Muscle of arm (tissue), 14 donors: ENCODE measurements around the gene ZSCAN12. TPM values are rescaled to one million over a fixed set of nuclear protein-coding genes. Genes with fewer than 3 reads are reported as not detected.
"Not testable (repeated sequence)": the region's sequence is repeated elsewhere in the genome, so short reads cannot be mapped to it uniquely, and the experiment has no call there.

ENCODE experiments used
- DNase-seq: peaks from one replicate; pipeline ENCODE4 v3.0.0-alpha.2; 2013
- long read RNA-seq, 11 donors: transcript quantifications; one replicate each; lab custom pipeline, GENCODE V29; 2026
- polyA plus RNA-seq, 12 donors: library from polyadenylated mRNA; unstranded; fragments of 120-200 nt; gene quantifications; one replicate each; pipeline ENCODE4 v1.2.1, GENCODE V29; 2013; ENCODE audit not compliant: insufficient read length in 12 of 12

The ZSCAN12 gene
- 1 to 10 TPM in 11 of 12 donors, not detected in 1; 4.4 to 8.3 (median 6.4) TPM for polyA plus RNA-seq
- long read RNA-seq, donor 1: 0 reads
- long read RNA-seq, donor 2, partial matches to known transcripts: 5 of 5 reads
- long read RNA-seq, donor 2, other reads (novel, unspliced or antisense): 0 of 5 reads
- long read RNA-seq, donor 3: 0 reads
- long read RNA-seq, donor 4: 0 reads
- long read RNA-seq, donor 5: 0 reads
- long read RNA-seq, donor 6: 0 reads
- long read RNA-seq, donor 7: 0 reads
- long read RNA-seq, donor 8: 0 reads
- long read RNA-seq, donor 9: 0 reads
- long read RNA-seq, donor 10, partial matches to known transcripts: 0 of 1 reads
- long read RNA-seq, donor 10, other reads (novel, unspliced or antisense): 0 of 1 reads
- long read RNA-seq, donor 11: 0 reads

DNA sequence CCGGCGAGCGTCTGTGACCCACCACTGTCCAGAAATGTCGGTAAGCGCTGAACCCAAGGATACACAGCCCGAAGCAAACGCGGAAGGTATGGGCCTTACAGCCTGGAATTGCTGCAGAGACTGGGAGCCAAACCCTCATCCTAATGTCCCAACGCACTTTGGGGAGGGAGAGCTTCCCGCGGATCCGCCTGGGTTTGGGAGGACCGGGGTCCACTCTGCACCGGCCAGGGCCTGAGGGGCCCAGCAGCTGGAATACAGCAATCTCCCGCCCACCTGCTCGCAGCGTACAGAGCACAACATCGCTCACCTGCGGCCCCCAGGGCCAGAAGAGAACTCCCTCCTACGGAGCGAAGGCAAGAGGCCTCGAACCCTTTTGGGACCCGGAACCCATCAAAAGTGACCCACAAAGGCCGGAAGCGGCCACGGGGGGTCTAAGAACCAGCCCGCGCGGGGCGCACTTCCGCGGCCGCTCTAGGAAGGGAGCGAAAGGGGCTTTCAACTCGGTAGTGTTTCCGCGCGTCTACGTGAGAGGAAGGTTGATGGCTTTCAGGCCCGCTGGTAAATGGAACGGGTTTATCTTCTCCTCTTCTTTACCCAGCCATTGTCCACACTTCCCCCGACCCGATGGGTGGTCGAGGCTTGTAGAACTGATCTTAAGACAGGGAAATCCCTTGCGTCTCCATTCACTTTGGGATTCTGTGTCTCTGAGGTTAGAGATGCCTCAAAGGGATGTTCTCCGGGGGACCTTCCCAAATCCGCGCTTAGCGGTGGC lies at the start of gene ZSCAN12:
Gene ZSCAN12 (minus strand): TSS at position 398 of the 772 bp plus-strand sequence. CDS start 1,342 bp downstream, outside the sequence.
- DNase-seq: peak; percentile 88

DNA sequence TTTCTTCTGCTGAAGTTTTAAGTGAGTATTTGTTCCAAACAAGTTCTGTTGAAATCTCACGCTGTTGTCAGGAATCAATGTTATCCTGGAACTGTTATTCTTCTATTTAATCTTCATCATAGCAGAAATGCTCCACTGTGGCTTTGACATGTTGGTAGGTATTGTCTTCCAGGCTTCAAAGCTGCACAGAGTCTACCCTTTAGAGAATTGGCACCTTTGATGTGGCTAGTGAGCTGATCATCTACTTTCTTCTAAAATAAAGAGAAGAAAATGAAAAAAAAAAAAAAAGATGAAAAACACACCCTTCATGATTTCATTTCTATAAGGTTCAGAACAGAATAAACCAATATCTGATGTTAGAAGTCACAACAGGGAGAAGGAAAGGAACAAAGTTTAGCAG lies 49.5 kb upstream of the ZSCAN12 start:
- DNase-seq: no peak

DNA sequence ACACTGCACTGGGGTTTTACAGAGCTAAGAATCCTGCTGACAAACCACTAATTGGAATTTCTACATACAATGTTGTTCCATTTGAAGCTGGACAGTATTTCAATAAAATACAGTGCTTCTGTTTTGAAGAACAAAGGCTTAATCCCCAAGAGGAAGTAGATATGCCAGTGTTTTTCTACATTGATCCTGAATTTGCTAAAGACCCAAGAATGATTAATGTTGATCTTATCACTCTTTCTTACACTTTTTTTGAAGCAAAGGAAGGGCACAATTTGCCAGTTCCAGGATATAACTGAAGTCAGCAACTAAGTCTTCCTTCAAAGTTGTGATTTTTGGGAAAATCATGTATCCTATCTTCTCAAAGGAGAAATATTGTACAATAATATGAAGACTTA lies 48.0 kb upstream of the ZSCAN12 start:
- not testable (repeated sequence) for DNase-seq

DNA sequence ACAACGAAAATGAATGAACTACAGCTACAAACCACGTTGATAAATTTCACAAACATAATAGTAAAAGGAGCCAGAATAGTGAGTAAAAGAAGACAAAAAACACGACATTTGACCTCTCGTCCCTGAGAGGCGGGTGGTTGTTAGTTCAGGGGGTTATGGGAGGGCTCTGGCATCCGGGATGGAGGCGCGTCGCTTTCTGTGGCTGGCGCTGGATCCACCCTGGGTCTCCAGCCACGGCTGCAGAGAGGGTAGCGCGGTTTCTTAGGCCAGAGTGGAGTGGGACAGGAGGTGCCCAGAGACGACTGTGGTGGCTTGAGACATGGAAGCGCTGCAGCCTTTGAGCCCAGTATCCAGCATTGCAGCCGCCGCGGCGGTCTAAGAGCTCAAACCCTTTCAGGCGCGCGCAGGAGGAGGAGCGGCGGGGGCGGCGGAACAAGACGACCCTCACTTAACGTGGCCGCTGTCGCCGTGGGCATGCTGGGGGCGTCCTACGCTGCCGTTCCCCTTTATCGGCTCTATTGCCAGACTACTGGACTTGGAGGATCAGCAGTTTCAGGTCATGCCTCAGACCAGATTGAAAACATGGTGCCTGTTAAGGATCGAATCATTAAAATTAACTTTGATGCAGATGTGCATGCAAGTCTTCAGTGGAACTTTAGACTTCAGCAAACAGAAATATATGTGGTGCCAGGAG lies 47.4 kb upstream of the ZSCAN12 start:
- no peak for DNase-seq

DNA sequence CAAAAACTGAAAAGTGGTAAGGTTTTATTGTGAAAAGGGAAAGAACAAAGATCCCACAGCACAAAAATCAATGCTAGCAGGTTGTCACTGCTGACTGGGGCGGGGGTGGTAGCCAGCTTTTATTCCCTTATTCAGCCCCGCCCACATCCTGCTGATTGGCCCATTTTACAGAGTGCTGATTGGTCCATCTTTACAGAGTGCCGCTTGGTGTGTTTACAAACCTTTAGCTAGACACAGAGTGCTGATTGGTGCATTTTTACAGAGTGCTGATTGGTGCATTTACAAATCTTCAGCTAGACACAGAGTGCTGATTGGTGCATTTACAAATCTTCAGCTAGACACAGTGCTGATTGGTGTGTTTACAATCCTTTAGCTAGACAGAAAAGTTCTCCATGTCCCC lies 45.2 kb upstream of the ZSCAN12 start:
- not testable (repeated sequence) for DNase-seq

DNA sequence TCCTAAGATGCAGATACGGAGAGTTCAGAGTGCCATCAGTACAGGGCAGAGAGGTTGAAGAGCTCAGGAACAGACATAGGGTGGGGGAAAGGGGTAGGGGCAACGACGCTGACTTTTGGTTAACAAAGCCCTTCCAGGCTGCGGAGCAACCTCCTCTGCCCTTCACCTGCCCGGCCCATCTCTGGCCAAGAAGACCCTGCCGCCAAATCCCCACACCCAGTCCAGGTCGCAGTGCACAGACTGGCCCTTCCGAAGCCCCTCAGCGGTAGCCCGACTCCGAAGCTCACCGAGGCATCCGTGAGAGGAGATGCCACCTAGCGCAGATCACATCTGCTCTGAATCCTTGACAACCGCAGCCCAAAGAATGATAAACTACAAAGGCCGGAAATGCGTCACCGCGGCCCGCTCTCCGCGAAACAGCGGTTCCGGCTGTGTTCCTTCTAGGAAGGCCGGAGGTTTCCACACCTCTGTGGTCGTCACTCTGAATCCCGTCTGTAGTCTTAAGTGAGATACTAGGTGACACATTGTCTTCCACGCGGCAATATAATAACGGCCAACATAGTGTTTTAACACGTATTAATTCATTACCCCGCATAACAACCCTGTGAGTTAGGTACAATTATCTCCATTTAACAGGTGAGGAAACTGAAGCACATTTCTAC lies 43.7 kb upstream of the ZSCAN12 start, which contains the start of gene ZSCAN23:
Gene ZSCAN23 (minus strand): TSS at position 380 of the 662 bp plus-strand sequence. CDS start 7,225 bp downstream, outside the sequence.
- peak; percentile 82 for DNase-seq

DNA sequence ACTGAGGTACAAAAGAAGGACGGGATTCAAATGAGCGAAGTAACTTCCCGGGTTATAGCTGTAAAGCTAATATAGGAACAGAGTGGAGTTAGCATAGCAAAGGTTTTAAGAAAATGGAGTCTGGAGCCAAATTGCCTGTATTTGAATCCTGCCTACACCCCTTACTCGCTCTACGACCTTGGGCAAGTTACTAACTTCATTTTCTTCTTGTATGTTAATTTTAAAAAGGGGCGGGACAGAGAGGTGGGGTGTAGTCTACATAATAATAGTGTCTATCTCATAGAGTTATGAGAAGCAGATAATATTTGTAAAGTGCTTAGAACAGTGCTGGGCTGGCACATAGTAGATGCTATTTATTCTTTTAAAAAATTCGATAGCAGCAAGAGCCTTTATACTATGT lies 43.0 kb upstream of the ZSCAN12 start:
- no peak for DNase-seq

DNA sequence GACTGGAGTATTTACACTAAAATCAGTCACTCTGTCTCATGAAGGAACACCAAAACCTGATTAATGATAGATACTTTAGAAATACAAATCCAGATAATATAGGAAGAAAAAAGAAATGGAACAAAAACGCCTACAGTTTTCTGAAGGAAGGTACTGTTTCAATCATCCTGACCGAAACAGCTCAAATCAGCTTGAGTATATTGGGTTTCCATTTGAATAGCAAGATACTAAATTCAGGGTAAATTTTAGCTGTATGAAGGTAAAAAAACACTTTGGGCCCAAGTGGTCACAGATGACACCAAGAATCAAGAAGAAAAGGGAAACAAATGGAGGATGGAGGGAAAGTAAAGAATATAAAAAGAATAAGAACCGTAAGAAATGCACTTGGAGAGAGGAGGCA lies 36.9 kb upstream of the ZSCAN12 start:
- no peak for DNase-seq

DNA sequence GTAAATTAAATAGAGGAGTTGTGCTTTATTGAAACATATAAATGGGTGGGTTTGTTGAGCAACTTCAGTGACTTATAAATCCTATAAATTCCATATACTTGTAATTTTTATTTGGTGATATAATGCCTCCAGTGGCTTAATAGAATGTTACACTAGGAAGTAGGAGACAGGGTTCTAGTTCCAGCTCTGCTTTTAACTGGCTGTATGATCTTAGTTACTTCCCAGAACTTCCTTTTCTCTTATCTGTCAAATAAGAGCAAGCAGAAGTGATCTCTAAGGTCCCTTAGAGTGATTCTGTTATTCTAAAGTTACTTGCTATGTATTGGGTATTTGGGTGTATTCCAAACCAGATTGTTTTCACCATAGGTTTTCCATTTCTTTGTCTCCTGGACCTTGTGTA lies 33.6 kb upstream of the ZSCAN12 start:
- no peak for DNase-seq

DNA sequence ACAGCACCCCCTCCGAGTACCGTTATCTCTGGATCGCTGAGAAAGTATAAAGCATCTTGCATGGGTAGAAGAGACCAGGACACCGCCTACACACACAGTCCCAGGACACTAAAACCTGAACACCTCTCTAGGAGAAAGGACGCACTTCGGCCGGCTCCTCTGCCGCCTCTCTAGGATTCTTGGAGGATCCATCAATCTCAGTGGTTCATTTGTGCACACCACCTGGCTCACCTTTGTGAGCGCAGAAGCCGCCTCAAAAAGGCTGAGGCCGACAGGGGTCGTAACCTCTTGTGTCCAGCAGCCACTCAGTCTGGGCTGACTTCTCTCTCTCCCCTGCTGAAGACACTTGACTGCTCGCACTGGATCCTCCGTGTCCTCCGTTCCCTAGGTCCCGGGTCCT lies 30.2 kb upstream of the ZSCAN12 start:
- DNase-seq: no peak

DNA sequence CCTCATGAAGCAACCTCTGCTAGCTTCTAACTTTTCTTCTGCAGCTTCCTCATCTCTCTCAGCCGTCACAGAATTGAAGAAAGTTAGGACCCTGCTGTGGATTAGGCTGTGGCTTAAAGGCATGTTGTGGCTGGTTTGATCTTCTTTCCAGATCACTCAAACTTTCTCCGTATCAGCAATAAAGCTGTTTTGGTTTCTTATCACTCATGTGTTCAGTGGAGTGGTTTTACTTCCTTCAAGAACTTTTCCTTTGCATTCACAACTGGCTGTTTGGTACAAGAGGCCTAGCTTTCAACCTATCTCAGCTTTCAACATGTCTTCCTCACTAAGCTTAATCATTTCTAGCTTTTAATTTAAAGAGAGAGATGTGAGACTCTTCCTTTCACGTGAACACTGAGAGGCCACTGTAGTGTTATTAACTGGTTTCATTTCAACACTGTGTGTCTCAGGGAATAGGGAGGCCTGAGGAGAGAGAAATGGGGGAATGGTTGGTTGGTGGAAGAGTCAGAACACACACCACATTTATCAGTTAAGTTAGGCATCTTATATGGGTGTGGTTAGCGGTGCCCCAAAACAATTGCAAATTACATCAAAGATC lies 26.5 kb upstream of the ZSCAN12 start:
- no peak for DNase-seq

DNA sequence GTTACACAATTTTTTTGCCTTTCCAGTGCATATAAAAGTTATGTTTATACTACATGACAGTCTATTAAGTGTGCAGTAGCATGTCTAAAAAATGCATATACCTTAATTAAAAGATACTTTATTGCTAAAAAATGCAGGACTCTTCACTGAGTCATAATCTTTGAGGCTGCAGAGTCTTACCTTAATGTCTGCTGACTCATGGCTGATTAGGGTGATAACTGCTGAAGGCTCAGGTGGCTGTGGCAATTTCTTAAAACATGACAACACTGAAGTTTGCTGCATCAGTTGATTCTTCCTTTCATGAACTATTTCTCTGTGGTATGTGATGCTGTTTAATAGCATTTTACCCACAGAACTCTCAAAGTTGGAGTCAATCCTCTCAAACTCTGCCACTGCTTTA lies 24.6 kb upstream of the ZSCAN12 start:
- no peak for DNase-seq

DNA sequence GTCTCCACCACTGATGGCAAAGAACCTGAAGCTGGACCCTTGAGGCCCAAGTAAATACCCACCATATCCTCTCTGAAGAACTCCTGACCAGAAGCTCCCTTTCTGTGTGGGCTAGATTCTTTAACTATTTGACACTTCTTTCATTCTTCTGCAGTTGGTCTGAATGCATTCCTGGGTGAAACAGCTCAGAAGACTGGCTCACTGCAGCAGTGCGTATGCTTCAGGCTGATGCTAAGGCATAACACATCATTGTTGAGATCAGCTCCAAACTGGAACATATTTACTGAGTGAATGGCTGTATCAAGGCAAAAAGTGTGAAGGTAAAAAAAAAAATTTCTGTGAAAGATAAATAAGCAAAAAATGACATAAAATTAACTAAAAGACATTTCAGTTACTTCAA lies 24.0 kb upstream of the ZSCAN12 start:
- DNase-seq: no peak

DNA sequence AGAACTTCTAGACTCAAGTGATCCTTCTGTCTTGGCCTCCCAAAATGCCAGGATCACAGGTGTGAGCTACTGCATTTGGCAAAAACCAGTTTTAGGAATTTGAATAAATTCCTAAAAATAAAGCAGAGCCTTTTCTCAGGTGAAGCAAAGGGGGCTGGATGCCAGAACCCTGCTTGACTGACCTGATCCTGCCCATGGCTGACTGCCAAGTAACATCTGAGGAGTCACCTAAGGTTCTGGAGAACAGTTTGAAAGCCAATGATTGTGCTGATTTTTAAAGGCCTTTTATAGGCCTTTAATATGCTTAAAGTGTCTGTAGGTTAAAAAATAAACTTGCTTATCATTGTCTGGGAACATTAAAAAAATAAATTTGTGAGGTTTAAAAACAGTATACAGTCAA lies 14.1 kb upstream of the ZSCAN12 start:
- no peak for DNase-seq

DNA sequence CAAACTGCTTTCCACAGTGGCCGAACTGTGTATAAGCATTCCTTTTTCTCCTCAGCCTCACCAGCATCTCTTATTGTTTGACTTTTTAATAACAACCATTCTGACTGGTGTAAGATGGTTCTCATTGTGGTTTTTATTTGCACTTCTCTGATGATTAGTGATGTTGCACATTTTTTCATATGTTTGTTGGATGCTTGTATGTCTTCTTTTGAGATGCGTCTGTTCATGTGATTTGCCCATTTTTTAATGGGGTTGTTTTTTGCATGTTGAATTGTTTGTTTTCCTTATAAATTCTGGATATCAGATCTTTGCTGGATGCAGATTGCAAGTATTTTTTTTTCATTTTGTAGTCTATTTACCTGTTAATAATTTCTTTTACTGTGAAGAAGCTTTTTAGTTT lies 11.2 kb upstream of the ZSCAN12 start:
- DNase-seq: no peak

DNA sequence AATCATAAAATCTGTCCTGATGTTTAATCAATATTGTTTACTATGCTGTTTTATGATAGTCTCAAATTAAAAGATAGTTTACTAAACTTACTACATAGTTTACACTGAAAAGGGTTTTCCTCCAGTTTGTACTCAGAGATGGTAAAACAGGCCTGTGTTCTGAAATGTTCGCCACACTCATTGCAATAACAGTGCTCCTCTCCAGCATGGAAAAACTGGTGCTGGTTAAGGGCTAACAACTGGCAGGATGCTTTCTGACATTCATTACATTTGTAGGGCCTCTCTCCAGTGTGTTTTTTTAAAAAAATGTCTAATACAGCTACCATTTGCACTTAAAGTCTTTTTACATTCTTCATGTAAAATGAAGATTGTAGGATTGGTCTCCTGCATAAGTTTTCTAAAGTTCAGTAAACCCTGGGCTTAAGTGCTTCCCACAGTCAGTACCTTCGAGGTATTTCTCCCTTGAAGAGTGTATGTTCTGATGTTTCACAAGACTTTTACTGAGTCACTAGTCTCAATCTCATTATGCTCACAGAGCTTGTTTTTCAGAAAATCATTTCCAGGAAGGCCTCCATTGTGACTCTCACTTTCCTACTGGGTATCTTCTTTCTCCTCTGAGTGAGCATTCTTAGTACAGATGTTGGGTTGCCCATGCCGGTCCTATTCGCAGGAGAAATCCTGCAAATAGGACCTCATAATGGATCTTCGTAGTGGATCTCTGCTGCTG lies 8.7 kb upstream of the ZSCAN12 start:
- no peak for DNase-seq

DNA sequence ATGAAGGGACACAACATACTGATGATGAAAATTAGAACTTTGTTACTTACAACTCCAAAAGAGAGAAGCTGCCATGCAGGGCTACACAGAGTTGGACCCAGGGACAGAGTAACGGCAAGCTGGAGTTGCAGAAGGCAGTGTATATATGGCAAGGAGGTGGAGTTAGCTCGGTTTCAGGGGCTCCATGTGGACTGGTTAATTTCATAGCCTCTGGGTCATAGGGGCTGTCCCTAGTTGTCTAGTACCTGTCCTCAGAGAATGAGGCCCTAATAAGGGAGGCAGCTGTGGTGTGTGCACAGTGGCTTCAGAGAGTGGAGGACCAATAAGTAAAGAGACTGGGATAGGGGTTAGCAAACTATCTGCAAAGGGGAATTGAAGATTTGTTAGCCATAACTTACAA lies 7.9 kb upstream of the ZSCAN12 start:
- no peak for DNase-seq

DNA sequence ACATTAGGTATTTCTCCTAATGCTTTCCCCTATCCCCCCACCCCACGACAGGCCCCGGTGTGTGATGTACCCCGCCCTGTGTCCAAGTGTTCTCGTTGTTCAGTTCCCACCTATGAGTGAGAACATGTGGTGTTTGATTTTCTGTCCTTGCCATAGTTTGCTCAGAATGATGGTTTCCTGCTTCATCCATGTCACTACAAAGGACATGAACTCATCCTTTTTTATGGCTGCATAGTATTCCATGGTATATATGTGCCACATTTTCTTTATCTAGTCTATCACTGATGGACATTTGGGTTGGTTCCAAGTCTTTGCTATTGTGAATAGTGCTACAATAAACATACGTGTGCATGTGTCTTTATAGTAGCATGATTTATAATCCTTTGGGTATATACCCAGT lies 4.4 kb upstream of the ZSCAN12 start:
- DNase-seq: not testable (repeated sequence)

DNA sequence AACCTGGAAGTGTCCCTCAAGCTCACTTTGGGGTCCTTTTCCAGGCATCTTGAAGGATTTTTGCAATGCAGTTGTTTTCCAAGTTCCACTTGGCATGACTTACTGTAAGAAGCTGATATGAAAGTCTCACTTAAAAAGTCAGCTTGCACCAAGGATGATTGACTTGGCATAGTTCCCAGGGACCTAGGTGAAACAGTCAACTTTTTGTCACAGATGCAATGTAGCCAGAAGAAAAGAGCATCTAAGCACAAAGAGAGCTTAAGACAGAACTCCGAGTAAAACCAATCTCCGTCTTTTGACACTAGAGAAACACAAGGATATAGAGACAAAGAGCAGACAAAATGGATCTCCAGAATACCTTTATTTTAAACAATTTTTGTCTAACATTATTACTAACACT lies 2.6 kb upstream of the ZSCAN12 start:
- no peak for DNase-seq

DNA sequence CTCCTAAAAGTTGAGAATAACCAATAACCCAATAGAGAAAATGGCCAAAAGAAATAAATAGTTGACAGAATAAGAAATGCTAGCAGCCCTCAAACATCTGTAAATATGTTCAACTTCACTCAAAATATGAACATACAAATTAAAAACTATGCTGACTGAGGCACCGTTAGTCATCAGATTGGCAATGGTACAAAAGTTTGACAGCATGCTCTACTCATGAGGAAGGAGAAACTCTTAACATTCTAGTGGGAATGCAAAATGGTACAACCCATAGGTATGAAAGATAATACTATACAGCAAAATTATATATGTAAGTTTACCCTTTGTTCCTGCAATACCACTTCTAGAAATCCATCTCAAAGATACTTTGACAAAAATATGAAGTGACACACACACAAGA lies 1.6 kb upstream of the ZSCAN12 start:
- DNase-seq: no peak

DNA sequence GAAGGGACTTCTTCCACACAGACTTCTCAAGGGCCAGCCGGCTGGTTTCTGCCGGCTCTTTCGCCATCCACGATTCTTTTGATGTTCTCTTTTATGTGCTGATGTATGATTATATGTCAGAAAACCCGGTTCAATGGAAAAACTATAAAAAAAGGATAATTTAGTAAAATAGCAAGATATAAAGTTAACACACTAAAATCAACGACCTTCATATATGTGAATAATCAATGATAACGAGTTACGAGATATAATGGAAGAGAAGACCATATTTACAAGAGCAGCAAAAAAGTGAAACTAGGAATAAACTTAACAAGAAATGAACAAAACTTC lies 540 bp upstream of the ZSCAN12 start:
- peak; percentile 3 for DNase-seq
